GM21576 (cell line): Measurements from ENCODE around the gene RIT1.
"Not testable (repeated sequence)": the region's sequence is repeated elsewhere in the genome, so short reads cannot be mapped to it uniquely, and the experiment has no call there.

Source experiments
- ATAC-seq: cut with Tn5 transposase; IDR thresholded peaks from one replicate; pipeline ENCODE4 v1.9.1; 2021; ENCODE audit warnings: mild to moderate bottlenecking, moderate library complexity; ENCODE audit not compliant: unreplicated experiment

Gene RIT1

GRCh38 chr1:155895617-155896016, 15.5 kb downstream of the RIT1 start:
- not testable (repeated sequence) for ATAC-seq

GRCh38 chr1:155893389-155894142, 17.6 kb downstream of the RIT1 start:
- no peak for ATAC-seq

GRCh38 chr1:155892796-155893195, 18.4 kb downstream of the RIT1 start:
- ATAC-seq: no peak

DNA sequence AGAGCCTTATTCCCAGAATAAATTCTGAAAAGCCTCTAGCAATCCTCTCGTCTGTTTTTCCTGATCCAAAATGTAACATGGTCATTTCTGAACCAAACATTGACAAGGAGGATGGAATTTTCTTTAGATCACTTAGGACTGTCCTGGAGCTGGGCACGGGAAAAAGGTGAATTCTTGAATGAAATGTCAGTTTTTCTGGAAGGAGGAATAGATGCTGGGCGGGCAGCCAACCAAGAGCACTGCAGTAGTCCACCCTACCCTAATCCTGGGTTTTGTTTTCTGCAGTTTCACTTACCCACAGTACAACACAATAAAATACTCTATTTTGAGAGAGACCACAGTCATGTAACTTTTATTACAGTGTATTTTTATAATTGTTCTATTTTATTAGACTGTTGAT, 20.9 kb downstream of the RIT1 start:
- no peak for ATAC-seq

DNA sequence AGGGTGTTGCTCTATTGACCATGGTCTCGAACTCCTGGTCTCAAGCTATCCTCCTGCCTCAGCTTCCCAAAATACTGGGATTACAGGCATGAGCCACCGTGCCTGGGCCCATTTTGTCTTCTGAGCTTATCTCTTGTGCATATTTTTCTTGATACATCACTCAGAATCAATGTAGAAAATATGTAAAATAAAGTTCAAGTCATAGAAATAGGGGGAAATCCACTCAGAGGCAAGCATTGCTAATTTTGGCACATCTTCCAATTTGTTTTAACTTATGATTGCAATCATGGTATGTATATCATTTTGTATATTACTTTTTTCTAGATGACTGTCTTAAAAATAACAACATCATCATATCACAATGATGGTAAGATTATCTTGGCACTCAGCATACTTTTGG, 21.6 kb downstream of the RIT1 start:
- ATAC-seq: no peak

DNA sequence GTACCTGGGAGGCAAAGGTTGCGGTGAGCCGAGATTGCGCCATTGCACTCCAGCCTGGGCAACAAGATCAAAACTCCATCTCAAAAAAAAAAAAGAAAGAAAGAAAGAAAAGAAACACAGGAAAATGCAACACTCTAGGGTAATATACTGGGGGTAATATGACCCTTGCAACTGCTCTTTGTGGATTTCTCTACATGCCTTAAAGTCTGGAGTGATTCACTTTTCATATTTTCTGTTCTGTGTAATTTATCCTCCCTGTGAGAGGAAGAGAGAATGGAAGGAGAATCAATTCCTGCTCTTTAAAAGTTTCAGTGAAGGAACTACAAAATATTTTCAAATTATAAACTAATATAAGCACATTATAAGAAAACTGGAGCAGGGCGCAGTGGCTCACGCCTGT, 22.7 kb downstream of the RIT1 start:
- ATAC-seq: no peak

- no peak for ATAC-seq
Measured at GRCh38 chr1:155884982-155885381, 26.2 kb downstream of the RIT1 start.

- ATAC-seq: no peak
Measured at GRCh38 chr1:155884031-155884960, 26.9 kb downstream of the RIT1 start.

DNA sequence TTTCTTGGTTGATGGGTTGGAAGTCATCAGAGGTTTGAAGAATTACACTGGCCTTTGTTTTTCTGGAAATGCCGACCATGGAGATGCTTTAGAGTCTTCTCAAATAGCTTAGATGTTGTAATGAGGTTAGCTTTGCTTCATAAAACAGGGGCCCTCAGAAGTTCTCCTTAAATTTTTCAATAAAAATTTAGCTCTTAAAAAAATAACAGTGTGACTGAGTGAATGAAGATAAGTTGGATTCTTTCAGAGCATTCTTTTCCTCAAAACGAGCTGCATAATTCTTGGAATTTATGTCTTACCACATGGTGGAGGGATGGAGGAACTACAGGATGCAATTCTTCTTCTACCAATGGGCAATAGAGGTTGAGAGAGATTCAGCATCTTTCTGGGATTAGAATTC, 28.4 kb downstream of the RIT1 start:
- ATAC-seq: no peak

GRCh38 chr1:155882235-155882634, 28.9 kb downstream of the RIT1 start:
- no peak for ATAC-seq

DNA sequence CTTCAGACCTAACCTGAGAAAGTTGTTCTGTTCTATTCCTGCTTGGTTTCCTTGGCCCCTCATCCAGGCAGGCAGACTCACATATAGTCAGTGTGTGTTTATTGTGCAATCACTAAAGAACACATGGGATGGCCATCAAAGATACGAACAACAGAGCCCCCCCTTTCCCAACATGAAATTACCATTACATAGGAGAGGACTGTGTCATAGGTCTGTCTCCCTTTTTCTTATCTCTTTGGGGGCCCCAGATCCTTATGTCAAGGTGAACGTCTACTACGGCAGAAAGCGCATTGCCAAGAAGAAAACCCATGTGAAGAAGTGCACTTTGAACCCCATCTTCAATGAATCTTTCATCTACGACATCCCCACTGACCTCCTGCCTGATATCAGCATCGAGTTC, 30.2 kb downstream of the RIT1 start:
- no peak for ATAC-seq

DNA sequence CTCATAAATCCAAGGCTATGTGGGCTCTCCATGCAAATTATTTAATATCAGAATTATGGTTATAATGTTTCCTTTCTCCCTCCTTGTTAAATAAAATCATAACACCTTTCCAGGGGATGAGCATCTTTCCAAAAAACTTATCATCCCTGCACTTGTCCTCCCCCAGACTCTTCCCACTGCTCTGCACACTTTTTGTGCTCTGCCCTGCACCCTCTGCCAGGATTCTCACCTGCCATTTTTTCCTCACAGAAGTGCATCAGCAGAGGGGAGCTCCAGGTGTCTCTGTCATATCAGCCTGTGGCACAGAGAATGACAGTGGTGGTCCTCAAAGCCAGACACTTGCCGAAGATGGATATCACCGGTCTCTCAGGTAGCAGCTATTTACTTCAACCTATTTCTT, 30.9 kb downstream of the RIT1 start:
- no peak for ATAC-seq

DNA sequence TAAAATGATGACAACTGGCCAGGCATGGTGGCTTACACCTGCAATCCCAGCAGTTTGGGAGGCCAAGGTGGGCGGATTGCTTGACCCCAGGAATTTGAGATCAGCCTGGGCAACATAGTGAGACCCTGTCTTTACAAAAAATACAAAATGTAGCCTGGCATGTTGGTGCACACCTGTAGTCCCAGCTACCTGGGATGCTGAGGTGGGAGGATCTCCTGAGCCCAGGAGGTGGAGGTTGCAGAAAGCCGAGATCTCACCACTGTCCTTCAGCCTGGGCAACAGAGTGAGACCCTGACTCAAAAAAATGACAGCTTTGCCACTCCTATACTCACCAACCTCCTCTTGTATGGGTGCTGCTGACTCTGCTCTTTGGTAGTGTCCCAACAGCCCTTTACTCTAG, 33.2 kb downstream of the RIT1 start:
- no peak for ATAC-seq

DNA sequence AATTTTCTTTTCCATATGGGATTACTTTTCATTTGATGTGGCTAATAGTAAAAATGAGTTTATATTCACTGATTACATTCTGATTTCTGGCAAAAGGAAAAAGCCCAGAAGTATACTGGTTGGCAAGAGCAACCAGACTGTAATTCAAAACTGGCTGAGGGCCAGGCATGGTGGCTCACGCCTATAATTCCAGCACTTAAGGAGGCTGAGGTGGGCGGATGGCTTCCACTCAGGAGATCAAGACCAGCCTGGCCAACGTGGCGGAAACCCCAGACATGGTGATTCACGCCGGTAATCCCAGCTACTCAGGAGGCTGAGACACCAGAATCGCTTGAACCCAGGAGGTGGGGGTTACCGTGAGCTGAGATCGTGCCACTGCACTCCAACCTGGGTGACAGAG, 37.3 kb downstream of the RIT1 start:
- no peak for ATAC-seq

DNA sequence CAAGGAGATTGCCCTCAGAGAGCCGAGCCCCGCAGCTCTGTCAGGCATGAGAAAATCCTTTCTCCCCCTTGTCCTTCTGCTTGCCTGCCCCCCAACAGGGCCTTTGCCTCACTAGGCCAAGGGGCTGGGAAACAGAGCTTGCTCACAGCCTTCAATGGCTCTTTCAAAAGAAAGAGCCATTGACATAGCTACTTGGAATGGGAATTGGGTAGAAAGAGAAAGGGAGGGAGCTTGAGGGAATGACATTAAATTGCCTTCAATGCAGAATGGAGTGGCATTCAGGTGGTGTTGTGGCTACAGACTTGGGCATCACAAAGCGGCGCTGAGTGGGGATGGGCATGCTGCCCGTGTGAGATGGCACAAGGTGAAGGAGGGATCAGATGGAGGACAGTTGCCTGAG, 38.6 kb downstream of the RIT1 start:
- no peak for ATAC-seq

GRCh38 chr1:155871390-155871789, 39.8 kb downstream of the RIT1 start:
- ATAC-seq: no peak

DNA sequence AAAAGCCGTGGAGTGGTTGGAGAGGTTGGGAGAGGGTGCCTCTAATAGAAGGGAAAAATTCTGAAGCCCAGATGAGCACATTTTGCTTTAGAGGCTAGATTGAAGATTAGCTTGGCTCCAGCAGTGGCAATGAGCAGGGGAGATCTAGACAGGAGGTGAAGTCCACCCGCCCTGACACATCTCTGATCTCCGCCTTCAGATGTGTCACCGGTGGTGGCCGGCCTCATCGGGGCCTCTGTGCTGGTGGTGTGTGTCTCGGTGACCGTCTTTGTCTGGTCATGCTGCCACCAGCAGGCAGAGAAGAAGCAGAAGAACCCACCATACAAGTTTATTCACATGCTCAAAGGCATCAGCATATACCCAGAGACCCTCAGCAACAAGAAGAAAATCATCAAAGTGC, 43.4 kb downstream of the RIT1 start:
- ATAC-seq: no peak

DNA sequence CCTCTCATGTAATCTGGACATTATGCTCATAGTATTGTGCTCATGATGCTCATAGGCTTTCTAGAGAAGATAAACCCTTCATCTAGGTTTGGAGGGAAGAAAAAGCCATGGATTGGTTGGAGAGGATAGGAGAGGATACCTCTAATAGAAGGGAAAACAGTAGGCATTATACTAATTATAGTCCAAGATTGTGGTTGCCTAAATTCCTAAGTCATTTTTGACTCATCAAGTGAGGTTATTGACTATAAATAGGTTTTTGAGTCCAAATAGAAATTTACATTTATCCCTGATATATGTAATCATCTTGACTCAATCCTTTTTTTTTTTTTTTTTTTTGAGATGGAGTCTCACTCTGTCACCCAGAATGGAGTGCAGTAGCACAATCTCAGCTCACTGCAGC, 46.8 kb downstream of the RIT1 start:
- ATAC-seq: no peak

DNA sequence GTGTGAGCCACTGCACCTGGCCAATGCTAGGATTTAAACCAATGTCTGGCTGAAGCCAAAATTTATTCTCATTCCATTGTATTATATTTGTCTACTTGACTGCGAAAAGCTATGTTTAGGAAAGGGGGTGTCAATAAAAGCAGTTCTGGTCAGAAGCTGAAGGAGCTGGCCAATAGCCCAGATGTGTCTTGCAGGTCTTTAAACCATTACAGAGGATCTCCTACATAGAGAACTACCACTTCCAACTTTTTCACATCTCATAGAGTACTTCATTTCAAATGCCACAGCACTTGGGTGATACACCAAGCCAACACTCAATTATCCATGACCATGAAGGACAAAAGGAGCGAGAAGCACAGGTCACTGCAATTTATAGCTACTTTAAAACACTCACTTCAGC, 49.3 kb downstream of the RIT1 start:
- ATAC-seq: no peak

DNA sequence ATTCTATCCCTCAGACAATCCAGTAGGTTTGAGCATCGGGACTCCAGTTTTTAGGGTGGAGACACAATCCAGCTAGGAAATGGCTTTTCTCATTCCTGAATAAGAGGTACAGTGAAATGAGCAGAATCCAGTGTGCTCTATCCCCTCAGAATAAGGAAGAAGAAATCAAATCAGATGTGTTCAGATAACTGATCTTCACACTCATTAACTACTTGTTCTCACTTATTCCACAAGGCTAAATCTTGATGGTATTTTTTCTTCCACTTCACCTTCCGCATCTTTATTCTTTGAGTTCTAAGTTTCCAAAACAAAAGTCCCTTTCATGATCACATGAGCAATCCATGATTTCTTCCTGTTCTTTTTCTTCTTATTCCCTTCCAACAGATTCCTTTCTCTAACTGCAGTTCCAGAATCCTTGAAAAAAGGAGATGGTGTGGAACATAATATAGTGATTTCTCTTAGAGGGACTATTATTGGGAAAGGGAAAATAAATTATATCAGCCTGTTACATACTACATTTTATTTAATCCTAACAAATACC, 50.1 kb downstream of the RIT1 start:
- ATAC-seq: no peak

DNA sequence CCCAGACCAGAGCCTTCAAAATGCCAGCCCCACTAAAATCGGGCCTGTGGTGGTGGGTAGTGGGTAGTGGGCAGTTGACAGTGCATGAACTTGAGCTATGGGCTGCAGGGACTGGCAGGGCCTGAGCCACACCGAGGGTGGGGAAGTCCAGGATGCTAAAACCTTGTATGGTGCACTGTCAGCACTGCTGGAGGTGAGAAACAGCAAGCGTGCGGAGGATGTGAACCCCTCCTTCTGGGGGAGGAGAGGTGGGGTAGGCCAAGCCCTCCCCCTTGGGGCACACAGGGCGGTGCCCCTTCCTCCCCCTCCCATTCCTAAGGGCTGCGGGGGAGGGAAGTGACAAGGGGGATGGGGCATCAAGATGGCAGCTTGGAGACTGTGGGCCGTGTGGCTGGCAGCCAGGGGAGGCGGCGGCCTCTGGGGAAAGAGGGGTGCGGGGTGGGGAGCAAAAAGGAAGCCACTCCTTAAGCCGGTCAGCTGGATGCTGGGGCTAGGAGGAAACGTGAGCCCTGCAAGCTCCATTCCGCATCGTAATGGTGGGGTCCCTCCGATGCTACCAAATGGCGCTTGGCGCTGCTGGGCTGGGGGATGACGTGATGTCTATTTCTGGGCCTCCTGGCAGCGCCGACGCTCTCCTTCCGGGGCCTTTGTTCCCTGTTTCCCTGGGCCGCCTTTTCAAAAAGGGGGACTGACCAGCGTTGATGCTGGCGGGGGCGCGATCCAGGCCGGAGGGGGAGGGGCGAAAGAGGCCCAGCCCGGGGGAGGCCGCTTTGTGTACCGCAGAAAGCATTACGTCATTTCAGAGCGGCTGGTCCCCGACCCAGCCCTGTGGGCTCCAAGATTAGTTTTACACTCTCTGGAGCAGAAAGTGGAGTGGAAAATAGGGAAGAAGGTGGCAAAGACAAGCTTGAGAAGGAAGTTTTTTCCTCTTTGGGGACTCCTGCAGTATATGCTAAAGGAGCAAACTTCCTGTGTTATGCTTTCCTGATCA, 51.0 kb downstream of the RIT1 start:
- ATAC-seq: no peak
